Iris pigment epithelial cell (primary cell): Measurements from ENCODE around the gene GBF1.
A peak's percentile ranks its signal among the peaks of the same experiment; 100 is the strongest.

Experiments used
- DNase-seq: peaks from one replicate; pipeline ENCODE4 v3.0.0-alpha.2; 2011; ENCODE audit warnings: low read depth

The GBF1 gene

GRCh38 chr10:102409604-102410428 is 164.5 kb downstream of the GBF1 start:
- peak; percentile 20 for DNase-seq

GRCh38 chr10:102410429-102411073 is 165.2 kb downstream of the GBF1 start:
- DNase-seq, result peak; percentile 31

GRCh38 chr10:102411341-102412255 is 166.3 kb downstream of the GBF1 start:
- no peak for DNase-seq

DNA sequence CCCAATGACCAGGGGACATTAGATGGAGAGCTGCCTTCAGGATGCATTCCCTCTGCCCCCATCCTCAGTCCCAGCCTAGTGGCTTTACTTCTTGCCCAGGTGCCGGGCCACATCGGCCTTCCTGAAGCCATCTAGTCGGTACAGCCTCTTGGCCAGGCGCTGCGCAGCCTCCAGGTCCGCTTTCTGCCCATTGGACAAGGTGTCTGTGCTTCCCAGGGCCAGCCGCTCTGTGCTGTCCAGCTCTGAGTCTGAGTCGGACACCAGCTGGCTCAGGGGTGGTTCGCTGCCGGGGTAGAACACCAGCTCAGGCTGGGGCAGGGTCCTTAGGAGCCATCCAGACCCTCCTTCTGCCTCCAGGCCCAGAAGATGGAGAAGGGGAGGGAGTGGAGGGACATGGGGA is 167.0 kb downstream of the GBF1 start:
- no peak for DNase-seq

DNA sequence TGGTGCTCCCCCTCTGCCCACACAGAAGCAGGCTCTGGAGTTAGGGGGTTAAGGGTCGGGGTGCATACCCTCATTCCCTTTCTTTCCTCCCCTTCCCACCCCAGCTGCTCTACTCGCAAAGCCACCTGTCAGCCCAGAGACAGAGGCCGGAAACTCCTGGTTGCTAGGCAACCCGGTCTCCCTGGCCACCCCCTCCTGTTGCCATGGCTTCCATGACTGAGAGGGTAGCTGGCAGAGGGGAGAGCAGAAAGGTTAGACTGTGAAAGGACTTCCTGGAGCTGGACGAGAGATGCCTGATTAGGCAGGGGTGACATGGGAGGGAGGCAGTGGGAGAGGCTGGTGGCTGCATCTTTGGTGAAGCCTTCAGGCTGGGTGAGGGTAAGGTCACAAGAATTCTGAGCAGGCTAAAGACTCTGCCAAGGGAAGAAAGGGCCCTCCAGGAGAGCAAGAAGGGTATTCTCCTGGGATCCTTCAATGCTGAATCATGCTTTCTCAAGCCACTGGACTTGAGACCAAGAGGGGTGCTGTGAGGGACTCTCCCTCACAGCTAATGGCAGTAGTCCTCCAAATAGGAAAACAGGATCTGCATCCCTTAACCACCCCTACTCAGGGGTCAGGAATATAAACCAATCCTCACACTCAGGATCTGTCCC is 167.8 kb downstream of the GBF1 start:
- DNase-seq, result no peak

- no peak for DNase-seq
Measured at GRCh38 chr10:102413806-102414561, 168.7 kb downstream of the GBF1 start.

DNA sequence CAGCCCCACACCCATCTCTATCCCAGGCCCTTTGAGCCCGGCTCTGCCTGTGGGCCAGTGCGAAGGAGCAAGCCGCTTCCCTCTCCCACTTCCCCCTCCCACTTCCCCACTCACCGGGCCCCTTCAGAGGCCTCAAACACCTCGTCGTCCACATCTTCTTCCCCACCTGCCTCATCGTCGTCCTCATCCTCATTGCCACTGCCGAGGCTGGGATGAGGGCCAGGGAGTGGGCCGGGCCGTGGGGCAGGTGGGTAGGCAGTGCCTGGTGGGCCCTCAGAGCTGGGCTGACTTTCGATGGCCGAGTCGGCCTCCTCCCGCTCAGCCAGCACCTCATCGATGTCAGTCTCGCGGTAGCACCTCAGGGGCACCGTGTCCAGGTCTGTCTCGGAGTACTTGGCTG is 169.4 kb downstream of the GBF1 start:
- DNase-seq, result no peak

GRCh38 chr10:102416283-102416682 is 171.0 kb downstream of the GBF1 start:
- DNase-seq, result no peak

DNA sequence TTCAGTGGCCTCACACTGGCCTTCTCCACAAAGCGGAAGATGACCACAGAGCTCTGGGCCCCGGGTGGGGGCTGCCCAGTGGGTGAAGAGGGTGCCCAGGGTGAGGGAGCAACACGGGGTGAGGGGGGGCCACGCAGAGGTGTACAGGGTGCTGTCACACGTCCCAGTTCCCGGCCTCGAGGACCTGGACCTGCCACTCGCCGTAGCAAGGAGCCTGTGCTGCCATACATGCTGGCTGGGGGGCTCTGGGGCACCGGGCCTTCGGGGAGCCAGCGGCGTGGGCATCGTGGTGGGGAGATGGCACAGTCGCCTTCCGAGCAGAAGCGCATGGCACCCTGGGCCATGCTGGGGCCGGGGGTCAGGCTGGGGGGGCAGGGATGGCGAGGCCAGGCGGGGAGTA is 171.4 kb downstream of the GBF1 start:
- DNase-seq, result no peak

GRCh38 chr10:102418622-102419268 is 173.4 kb downstream of the GBF1 start, which contains the start of gene PSD:
TSS of gene PSD (minus strand) at chr10:102418785. CDS start at chr10:102417038, 1,747 bp downstream.
- DNase-seq, result no peak

GRCh38 chr10:102419269-102420180 is 174.2 kb downstream of the GBF1 start:
- no peak for DNase-seq

DNA sequence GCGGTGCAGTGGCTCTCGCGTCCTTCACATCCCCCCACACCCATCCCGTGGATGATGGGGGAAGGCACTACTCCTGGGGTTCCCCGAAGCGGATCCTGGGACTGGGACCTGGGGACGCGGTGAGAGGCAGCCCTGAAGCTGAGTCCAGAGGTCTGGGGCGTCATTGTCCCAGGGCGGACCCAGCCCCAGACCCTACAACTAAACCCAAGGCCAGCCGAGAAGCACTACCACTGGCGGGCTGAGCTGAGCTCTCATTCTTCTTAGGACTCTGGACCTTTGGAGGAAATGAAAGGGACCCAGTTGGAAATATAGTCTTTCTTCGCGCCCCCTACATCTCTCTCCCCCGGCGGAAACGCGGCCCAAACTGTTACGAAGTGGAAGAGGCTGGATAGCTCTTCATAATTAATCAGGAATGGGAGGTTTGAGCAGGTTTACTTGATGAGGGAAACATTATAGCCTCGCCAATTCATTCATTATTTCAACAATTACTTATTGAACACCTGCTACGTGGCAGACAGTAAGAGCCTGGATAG is 174.9 kb downstream of the GBF1 start:
- DNase-seq, result no peak

DNA sequence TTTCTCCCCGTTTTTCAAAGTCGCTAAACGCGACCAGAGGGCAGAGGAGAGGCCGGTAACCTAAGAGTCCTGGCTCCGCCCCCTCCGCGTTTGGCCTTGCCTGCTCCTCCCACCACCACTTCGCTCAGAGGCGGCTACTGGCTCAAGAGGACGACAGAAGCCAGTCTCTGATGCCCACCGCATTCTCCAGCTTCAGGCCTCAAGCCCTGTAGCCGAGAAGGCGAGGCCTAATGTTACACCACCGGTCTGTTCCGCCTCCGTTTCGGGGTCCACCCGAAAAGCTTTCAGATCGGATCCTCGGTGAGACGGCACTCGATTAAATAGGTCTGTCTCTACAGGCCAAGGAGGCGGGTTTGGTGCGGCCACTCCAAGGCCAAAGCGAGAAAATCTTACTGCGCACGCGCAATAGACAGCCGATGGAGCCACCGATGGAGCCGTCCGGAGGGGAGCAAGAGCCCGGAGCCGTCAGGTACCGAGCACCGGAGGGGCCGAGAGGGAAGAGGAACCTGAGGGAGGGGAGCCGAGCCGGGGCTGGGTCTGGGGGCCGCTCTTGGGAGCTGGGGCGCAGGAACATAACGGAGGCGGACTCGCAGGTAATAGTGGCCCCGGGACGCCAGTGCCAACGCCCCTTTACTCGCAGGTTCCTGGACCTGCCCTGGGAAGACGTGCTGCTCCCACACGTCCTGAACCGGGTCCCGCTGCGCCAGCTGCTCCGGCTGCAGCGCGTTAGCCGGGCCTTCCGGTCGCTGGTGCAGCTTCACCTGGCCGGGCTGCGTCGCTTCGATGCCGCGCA is 175.6 kb downstream of the GBF1 start, which contains the start of gene FBXL15:
Gene FBXL15, plus strand, starts transcription at position 123 of the 793 bp plus-strand sequence. Its CDS starts 294 bp downstream, at position 417.
- peak; percentile 94 for DNase-seq

DNA sequence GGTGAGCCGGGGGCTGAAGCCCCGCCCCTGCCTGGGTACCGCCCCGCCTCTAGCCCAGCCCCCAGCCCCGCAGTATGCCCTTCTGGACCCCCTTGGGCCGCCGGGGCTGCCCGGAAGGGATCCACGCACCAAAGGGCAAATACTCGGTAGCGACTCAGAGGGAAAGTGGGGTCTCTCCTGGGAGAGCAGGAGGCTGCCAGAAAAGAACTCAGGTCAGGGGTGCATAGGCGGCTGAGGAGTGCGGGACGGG is 176.1 kb downstream of the GBF1 start:
- DNase-seq, result no peak

- DNase-seq, result peak; percentile 20
Measured at GRCh38 chr10:102421757-102422512, 176.6 kb downstream of the GBF1 start.

- DNase-seq, result peak; percentile 79
Measured at GRCh38 chr10:102422545-102423129, 177.3 kb downstream of the GBF1 start.

- no peak for DNase-seq
Measured at GRCh38 chr10:102423372-102423968, 178.1 kb downstream of the GBF1 start.
